Measurements from ENCODE around the gene GTF2F2.

Gene GTF2F2

DNA sequence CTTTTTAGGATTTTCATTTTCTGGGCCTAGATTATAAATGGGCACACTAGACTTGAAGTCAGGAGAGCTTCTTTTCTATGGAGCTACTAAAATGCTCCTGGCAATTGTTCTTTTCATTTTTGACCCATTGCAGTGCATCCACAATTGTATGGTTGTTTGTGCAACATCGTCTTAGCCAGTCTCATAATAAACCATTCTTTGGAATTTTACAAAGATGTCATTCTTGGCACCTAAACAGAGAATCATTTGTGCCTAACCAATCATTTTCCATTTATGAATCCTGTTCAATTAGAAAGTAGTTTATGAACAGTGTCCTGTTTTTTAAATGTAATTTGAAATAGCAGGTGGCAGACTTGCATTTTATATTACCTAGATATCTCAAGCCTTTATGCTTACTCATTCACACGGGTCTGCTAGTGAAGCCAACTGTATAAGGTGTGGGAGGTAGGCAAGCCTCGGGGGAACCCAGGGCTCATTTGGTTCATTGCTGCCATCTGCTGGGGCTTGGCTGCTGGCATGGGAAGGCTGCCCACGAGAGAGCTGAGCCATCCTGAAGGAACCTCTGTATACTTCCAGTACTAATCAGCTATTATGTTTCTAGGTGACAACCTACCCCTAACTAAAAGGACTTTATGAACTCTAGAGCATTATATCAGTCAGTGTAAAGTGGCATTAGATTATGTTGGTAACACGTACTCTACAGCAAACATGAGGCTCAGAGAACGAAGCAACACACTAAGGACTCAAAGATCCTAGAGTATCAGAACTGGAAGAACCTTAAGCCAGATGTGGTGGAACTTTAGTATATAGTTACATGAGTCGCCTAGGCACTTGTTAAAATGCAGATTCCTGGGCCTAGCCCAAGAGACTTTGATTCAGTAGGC lies 160.7 kb downstream of the GTF2F2 start:
- Histone ChIP-seq H3K4me3 (replicated peaks; ENCODE audit: low read depth, low read length) (no peak overlapping the region), H3K27me3 (replicated peaks; ENCODE audit: control insufficient read depth, insufficient read depth, low read length) (no peaks in the 10 kb centered on the region), H3K36me3 (ENCODE audit: control insufficient read depth, insufficient read depth, low read length) (no peaks in the 10 kb centered on the region; the same call in 1 of the 2 replicates)
- TF ChIP-seq, protein P1, sequence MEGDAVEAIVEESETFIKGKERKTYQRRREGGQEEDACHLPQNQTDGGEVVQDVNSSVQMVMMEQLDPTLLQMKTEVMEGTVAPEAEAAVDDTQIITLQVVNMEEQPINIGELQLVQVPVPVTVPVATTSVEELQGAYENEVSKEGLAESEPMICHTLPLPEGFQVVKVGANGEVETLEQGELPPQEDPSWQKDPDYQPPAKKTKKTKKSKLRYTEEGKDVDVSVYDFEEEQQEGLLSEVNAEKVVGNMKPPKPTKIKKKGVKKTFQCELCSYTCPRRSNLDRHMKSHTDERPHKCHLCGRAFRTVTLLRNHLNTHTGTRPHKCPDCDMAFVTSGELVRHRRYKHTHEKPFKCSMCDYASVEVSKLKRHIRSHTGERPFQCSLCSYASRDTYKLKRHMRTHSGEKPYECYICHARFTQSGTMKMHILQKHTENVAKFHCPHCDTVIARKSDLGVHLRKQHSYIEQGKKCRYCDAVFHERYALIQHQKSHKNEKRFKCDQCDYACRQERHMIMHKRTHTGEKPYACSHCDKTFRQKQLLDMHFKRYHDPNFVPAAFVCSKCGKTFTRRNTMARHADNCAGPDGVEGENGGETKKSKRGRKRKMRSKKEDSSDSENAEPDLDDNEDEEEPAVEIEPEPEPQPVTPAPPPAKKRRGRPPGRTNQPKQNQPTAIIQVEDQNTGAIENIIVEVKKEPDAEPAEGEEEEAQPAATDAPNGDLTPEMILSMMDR (IDR thresholded peaks at IDR 0.05; ENCODE audit: insufficient read depth, low read length, poor library complexity, severe bottlenecking) = peak; percentile 76
- DNase-seq (ENCODE audit: extremely low read depth, insufficient read length) = peak; percentile 29

DNA sequence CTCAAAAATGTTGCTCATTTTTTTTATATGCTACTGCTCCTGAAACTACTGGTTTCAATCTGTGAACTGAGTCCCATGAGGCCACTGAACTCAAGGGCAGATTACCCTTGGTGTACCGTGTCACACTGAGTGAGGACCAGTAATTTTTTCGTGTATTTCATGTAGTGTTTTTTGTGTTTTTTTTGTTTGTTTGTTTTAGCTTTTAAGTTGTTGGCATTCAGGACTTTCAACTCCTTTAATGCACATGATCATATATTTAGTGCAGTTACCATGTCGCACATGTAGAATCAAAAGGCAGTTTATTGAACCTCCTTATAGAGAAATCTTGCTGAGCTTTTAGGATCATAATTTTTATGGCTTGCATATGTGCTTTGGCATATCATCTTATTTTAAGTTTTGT lies 162.7 kb downstream of the GTF2F2 start:
- no peak for DNase-seq (ENCODE audit: extremely low read depth, insufficient read length)
- TF ChIP-seq, protein P1 (IDR thresholded peaks at IDR 0.05; ENCODE audit: insufficient read depth, low read length, poor library complexity, severe bottlenecking) = no peak

DNA sequence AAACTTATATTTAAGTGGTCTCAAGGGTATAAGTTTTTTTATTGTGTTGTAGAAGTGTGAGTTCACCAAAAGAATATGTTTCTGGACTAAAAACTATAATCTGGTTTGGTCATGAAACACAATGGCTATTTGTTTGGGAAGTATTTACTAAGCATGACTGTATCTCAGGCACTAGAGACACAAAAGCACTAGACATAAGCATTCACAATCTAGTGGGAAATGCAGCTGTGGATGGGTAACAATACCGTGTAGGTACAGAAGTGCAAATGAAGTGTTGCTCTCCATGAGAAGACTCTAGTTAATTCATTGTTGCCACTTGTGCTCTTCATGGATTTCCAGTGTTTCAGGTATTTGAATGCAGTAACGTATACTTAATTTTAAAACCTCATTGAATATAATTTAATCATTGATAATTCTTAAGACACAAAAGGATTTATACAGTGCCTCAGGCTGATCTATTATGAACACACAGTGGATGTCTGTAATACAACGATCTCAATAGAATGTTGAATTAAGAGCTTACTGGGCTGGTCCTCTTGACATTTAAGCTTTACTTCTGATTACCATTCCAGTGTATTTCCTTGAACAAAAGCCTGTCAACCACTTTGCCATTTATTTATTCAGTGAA lies 169.7 kb downstream of the GTF2F2 start:
- TF ChIP-seq, protein P1 (IDR thresholded peaks at IDR 0.05; ENCODE audit: insufficient read depth, low read length, poor library complexity, severe bottlenecking) = no peak
- DNase-seq (ENCODE audit: extremely low read depth, insufficient read length) = no peak

More for the DNA sequence above, 162.7 kb downstream of the GTF2F2 start:
- peaks cover 1% of the 10 kb centered on the region for H3K36me3 ChIP-seq (ENCODE audit: control insufficient read depth, insufficient read depth, low read length)
- no peak overlapping the region for H3K4me3 ChIP-seq (replicated peaks; ENCODE audit: low read depth, low read length)
- no peaks in the 10 kb centered on the region for H3K27me3 ChIP-seq (replicated peaks; ENCODE audit: control insufficient read depth, insufficient read depth, low read length)

DNA sequence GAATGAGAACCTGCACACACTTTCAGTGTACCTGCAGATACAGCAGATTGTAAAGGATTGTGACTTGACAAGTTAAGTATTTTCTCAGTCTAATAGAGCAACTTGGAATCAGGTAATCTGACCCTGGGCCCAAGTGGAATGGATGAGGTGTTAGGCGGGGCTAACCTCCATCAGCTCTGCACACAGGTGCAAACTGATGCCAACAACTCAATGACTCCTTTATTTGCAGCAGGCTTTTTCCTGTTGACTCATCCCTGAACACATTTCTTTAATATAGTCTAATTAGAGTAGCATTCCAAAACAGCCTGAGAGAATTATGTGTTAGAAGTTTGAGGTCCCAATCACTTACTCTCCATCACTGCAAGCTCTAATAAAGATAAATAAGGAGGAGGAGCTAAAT lies 171.9 kb downstream of the GTF2F2 start:
- Histone ChIP-seq H3K36me3 (ENCODE audit: control insufficient read depth, insufficient read depth, low read length) (peaks cover 1% of the 10 kb centered on the region; the same call in 1 of the 2 replicates), H3K4me3 (replicated peaks; ENCODE audit: low read depth, low read length) (no peak overlapping the region), H3K27me3 (replicated peaks; ENCODE audit: control insufficient read depth, insufficient read depth, low read length) (no peaks in the 10 kb centered on the region)
- DNase-seq (ENCODE audit: extremely low read depth, insufficient read length) = no peak
- TF ChIP-seq, protein P1 (IDR thresholded peaks at IDR 0.05; ENCODE audit: insufficient read depth, low read length, poor library complexity, severe bottlenecking) = no peak

More for the DNA sequence above, 169.7 kb downstream of the GTF2F2 start:
- H3K27me3 ChIP-seq (replicated peaks; ENCODE audit: control insufficient read depth, insufficient read depth, low read length) = no peaks in the 10 kb centered on the region
- H3K4me3 ChIP-seq (replicated peaks; ENCODE audit: low read depth, low read length) = no peak overlapping the region
- peaks cover 1% of the 10 kb centered on the region for H3K36me3 ChIP-seq (ENCODE audit: control insufficient read depth, insufficient read depth, low read length)

DNA sequence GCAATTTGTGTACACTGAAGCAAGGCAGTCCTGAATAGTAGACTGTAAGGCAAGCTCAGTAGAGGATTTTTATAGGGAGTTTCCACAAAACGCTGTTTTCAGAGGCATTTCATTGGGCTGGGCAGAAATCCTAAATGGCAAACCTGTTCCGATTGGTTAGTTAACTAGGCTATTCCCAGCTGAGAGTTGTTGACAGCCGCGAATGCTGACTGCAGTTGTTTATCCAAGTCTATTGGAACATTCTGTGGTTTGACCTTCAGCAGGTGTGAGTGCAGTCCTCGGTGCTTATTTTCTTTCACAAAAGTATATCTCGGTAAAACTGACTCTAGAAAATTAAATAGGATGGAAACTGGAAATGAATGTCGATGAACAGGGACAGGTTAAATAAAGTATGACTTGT lies 175.2 kb downstream of the GTF2F2 start:
- no peak for DNase-seq (ENCODE audit: extremely low read depth, insufficient read length)
- Histone ChIP-seq H3K36me3 (ENCODE audit: control insufficient read depth, insufficient read depth, low read length) (no peaks in the 10 kb centered on the region; the same call in 1 of the 2 replicates), H3K4me3 (replicated peaks; ENCODE audit: low read depth, low read length) (no peak overlapping the region), H3K27me3 (replicated peaks; ENCODE audit: control insufficient read depth, insufficient read depth, low read length) (no peaks in the 10 kb centered on the region)
- TF ChIP-seq, protein P1 (IDR thresholded peaks at IDR 0.05; ENCODE audit: insufficient read depth, low read length, poor library complexity, severe bottlenecking) = no peak

All from GM06990 (cell line).